GM12874 (cell line): ENCODE measurements around the gene RNF144A.

Source experiments
- TF ChIP-seq, protein P1 (sequence below): IDR thresholded peaks from 2 replicates; pipeline ENCODE4 v1.5.1; 2011; ENCODE audit warnings: low read depth, mild to moderate bottlenecking, control low read depth, low read length, moderate library complexity; ENCODE audit not compliant: insufficient read depth

Gene RNF144A

DNA sequence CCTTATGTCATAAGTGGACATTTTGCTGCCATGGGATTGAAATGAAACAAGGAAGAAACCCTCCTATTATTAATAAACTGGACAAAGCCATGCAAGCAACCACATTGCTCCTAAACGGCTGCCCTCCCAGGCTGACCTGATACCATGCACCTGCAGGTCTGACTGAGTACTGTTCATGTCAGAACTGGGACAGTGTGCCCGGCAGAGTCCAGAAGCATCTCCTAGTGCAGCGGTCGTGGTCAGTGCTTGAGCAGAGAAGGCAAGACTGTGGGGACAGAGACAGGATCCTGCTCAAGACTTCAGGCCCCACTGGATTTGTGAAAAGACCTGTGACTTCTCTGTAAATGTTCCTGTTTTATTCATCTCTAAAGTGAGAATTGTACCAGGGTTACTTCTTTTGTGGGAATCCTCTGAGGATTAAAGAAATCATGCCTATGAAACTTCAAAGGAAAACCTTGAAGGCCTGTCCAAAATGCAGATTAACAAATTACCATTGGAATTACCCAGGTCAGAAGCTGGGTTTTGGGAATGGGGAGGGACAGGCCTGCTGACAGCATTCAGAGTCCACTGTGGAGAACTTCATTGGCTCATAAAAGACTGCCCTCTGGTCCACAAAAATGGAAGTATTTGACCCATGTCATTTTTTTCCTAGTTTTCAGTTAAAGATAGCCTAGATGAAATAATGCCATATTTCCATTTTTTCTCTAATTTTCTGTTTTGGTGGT, 13.9 kb downstream of the RNF144A start:
- TF ChIP-seq, protein P1, sequence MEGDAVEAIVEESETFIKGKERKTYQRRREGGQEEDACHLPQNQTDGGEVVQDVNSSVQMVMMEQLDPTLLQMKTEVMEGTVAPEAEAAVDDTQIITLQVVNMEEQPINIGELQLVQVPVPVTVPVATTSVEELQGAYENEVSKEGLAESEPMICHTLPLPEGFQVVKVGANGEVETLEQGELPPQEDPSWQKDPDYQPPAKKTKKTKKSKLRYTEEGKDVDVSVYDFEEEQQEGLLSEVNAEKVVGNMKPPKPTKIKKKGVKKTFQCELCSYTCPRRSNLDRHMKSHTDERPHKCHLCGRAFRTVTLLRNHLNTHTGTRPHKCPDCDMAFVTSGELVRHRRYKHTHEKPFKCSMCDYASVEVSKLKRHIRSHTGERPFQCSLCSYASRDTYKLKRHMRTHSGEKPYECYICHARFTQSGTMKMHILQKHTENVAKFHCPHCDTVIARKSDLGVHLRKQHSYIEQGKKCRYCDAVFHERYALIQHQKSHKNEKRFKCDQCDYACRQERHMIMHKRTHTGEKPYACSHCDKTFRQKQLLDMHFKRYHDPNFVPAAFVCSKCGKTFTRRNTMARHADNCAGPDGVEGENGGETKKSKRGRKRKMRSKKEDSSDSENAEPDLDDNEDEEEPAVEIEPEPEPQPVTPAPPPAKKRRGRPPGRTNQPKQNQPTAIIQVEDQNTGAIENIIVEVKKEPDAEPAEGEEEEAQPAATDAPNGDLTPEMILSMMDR: no peak

DNA sequence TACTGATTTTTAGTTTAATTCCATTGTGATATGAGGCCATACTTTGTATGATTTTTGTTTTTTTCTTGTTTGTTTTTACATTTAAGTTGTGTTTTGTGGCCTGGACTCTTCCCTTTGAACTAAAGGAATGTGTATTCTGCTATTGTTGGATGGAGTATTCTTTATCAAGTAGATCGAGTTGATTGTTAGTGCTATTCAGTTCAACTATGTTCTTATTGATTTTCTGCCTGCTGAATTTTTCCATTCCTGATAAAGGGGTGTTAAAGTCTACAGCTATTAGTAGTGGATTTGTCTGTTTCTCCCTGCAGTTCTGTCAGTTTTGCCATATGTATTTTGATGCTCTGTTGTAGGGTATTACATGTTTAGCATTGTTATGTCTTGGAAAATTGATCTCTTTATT, 14.5 kb downstream of the RNF144A start:
- TF ChIP-seq, protein P1: no peak

DNA sequence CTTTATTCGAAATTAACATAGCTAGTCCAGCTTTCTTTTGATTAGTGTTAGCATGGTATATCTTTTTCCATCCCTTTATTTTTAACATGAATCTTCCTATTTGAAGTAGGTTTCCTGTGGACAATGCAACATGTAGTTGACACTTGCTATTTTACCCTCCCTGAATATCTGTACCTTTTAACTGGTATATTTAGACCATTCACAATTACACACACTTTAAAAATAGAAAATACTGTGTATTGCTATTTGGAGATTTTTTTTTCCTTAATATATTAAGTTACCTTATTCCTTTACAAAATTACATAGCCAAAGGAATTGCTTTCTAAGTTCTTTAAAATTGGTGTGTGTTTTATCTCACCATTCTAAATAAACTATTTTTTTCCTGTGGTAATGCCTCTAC, 15.0 kb downstream of the RNF144A start:
- TF ChIP-seq, protein P1: no peak

DNA sequence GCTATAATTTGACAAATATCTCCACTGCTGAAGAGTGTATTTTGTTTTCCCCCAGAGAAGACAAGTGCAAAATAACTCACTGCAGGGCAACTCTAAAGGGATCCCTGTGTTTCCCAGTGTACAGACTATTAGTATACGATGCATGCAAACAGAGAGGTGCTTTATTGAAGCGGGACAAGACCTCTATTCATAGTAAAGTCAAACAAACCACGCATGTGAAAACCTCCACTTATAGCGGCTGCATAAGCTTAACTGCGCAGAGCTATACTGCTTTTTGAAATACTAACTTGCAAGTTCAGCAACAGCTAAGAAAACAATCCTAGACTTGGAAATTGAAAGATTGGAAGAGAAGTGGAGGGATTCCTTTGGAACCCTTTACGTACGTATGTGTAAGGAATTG, 15.6 kb downstream of the RNF144A start:
- TF ChIP-seq, protein P1: no peak

DNA sequence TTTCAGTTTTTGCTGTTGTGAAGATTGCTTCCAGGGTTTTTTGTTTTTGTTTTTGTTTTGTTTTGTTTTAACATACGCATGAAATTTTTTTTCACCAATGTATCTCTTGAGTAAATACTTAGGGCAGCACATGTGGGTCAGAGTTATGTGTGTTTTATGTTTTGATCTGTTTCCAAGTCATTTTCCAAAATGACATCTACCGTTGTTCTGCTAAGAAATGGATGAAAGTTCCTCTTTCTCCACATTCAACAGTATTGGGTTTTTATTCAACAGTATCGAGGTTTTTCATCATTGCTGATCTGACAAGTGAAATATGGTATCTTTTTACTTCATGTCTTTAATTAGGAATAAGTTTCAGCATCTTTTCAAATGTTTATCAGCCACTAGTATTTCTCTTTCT, 16.7 kb downstream of the RNF144A start:
- TF ChIP-seq, protein P1: no peak

DNA sequence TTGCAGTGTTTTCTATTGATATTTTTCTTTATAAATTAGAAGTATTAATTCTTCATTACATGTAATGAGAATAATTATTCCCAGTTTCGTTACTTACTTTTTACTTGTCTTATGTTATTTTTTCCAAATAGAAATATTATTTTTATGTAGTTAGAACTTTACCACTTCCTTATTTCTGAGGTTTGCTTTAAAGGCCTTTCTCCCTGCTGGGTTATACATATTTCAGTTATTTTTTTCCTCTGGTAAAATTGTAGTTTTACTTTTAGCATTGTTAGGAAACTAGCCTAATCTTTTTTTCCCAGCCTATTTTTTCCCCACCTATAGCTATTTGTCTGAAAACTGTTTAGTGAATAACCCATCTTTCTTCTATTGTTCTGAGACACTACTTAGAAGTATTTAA, 17.1 kb downstream of the RNF144A start:
- TF ChIP-seq, protein P1: no peak

DNA sequence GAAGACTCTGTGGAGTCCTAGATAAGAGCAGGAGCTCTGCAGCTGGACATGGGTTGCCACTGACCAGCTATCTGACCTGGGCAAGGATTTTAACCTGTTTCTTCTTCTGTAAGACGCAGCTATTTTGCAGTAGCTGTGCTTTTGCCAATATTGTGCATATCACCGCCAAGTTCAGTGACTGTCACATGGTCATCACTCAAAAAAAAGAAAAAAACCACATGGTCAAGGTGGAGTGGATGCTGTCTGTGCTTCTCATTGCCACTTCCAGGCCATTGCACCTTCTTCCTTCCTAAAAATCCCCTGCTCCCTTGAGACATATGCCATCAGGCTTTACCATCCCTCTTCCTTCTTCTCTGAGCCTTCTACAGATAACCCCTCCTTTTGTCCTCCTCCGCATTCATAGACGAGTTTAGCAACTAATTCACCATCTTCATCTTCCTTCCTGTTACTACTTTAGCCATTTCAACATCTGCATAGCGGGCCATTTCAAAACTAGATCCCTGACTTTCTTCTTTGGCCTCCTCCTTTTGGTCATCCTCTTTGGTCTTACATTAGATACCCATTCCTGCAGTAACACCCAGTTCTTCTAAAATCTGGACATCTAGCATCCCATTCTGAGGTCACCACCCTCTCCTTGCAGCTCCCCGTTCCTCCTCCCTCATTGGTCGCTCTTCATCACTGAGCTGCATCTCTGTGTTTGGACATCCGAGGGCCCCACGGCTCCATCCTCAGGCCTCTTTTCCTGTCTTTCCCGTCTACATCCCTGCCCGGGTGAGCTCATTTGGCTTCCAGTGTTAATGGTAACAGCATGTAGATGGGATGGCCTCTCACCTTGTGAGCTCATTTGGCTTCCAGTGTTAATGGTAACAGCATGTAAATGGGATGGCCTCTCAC, 17.8 kb downstream of the RNF144A start:
- TF ChIP-seq, protein P1: no peak
